Measurements from ENCODE around the gene CST9.

DNA sequence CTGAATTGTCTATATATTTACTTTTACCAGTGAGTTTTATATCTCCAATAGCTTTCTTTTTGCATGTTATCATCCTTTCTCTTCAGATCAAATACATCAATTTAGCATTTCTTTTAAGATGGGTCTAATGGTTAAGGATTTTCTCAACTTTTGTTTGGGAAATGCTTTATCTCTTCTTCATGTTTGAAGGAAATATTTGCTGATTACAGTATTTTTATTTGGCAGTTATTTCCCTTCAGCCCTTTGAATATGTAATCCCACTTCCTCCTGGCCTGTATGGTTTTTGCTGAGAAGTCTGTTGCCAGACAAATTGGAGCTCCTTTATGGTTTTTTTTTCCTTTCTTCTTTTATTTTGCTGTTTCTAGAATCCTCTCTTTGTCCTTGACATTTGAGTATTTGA is 30.7 kb downstream of the CST9 start:
- TF ChIP-seq CTCF (IDR thresholded peaks at IDR 0.05; ENCODE audit: low read length): no peak
- TF ChIP-seq EZH2 (IDR thresholded peaks at IDR 0.05; ENCODE audit: borderline replicate concordance, low read length): no peak

Data from OCI-LY1 (cell line).